ENCODE results near the gene LSAMP. TPM values are rescaled to one million over a fixed set of nuclear protein-coding genes. Genes with fewer than 3 reads are reported as not detected.

LSAMP gene
- total RNA-seq, 1 experiment from 2014 or later = not detected

- H3K4me3 ChIP-seq = no peak overlapping the region
- POLR2A ChIA-PET (ENCODE audit: unreplicated experiment) = interaction anchor here (0.6 kb wide), 1 partner anchor 15 kb away, joined by 3 read pairs; no protein-coding TSS in a partner anchor
- TF ChIP-seq EZH2 (IDR thresholded peaks at IDR 0.05; ENCODE audit: low read depth) = no peak
- no peak for TF ChIP-seq CTCF (conservative IDR thresholded peaks at IDR 0.05)
- no peaks in the 10 kb centered on the region for H3K79me2 ChIP-seq (ENCODE audit: low read depth)
- CTCF ChIA-PET = no interaction called here
- intact Hi-C loops (cut with micrococcal nuclease; ENCODE audit: unreplicated experiment) = no loop called here
- H3K4me1 ChIP-seq (replicated peaks; ENCODE audit: insufficient read depth) = no peaks in the 10 kb centered on the region
- H3K4me2 ChIP-seq = no peak overlapping the region
- no peak overlapping the region for H3K27ac ChIP-seq
- H2AFZ ChIP-seq = no peak overlapping the region
- no peaks in the 10 kb centered on the region for H3K9me2 ChIP-seq (ENCODE audit: insufficient read depth)
- H3K9me3 ChIP-seq (ENCODE audit: insufficient read depth, low read depth) = no peaks in the 10 kb centered on the region
- no peaks in the 10 kb centered on the region for H3F3A ChIP-seq (ENCODE audit: insufficient read depth, low read depth)
- DNase-seq = no peak
- H4K20me1 ChIP-seq (ENCODE audit: insufficient read depth) = no peaks in the 10 kb centered on the region; the same call in 1 of the 2 replicates
- H3K36me3 ChIP-seq (ENCODE audit: low read depth) = no peaks in the 10 kb centered on the region
- BruUV-seq (replicated peaks) = no TSS peak
- H3K27me3 ChIP-seq (ENCODE audit: insufficient read depth, low read depth) = no peaks in the 10 kb centered on the region
Measured at GRCh38 chr3:116374901-116375300, 70.4 kb downstream of the LSAMP start.

- no peaks in the 10 kb centered on the region for H3F3A ChIP-seq (ENCODE audit: insufficient read depth, low read depth)
- H3K9me3 ChIP-seq (ENCODE audit: insufficient read depth, low read depth) = no peaks in the 10 kb centered on the region
- H3K4me1 ChIP-seq (replicated peaks; ENCODE audit: insufficient read depth) = no peaks in the 10 kb centered on the region
- no TSS peak for BruUV-seq (replicated peaks)
- H4K20me1 ChIP-seq (ENCODE audit: insufficient read depth) = no peaks in the 10 kb centered on the region
- no peak overlapping the region for H3K27ac ChIP-seq
- no peaks in the 10 kb centered on the region for H3K79me2 ChIP-seq (ENCODE audit: low read depth)
- H3K36me3 ChIP-seq (ENCODE audit: low read depth) = no peaks in the 10 kb centered on the region
- DNase-seq = no peak
- no peak overlapping the region for H3K4me3 ChIP-seq
- CTCF ChIA-PET = no interaction called here
- intact Hi-C loops (cut with micrococcal nuclease; ENCODE audit: unreplicated experiment) = no loop called here
- H3K9me2 ChIP-seq (ENCODE audit: insufficient read depth) = no peaks in the 10 kb centered on the region
- POLR2A ChIA-PET (ENCODE audit: unreplicated experiment) = no interaction called here
- H2AFZ ChIP-seq = no peak overlapping the region
- H3K4me2 ChIP-seq = no peak overlapping the region
- H3K27me3 ChIP-seq (ENCODE audit: insufficient read depth, low read depth) = no peaks in the 10 kb centered on the region
- no peak for TF ChIP-seq EZH2 (IDR thresholded peaks at IDR 0.05; ENCODE audit: low read depth)
Measured at GRCh38 chr3:116367761-116368395, 77.4 kb downstream of the LSAMP start.

GRCh38 chr3:116356056-116356455, 89.2 kb downstream of the LSAMP start:
- intact Hi-C loops (cut with micrococcal nuclease; ENCODE audit: unreplicated experiment) = no loop called here
- no TSS peak for BruUV-seq (replicated peaks)

More at GRCh38 chr3:116356056-116356455, 89.2 kb downstream of the LSAMP start:
- H3K4me1 ChIP-seq (replicated peaks; ENCODE audit: insufficient read depth) = no peaks in the 10 kb centered on the region
- H3K27ac ChIP-seq = no peak overlapping the region
- no peaks in the 10 kb centered on the region for H3K9me2 ChIP-seq (ENCODE audit: insufficient read depth)
- H3K79me2 ChIP-seq (ENCODE audit: low read depth) = no peaks in the 10 kb centered on the region
- H2AFZ ChIP-seq = no peak overlapping the region
- no peaks in the 10 kb centered on the region for H3K27me3 ChIP-seq (ENCODE audit: insufficient read depth, low read depth)
- no peaks in the 10 kb centered on the region for H3K9me3 ChIP-seq (ENCODE audit: insufficient read depth, low read depth)
- no peaks in the 10 kb centered on the region for H4K20me1 ChIP-seq (ENCODE audit: insufficient read depth)
- no peak for TF ChIP-seq CTCF (conservative IDR thresholded peaks at IDR 0.05)
- no peak for TF ChIP-seq EZH2 (IDR thresholded peaks at IDR 0.05; ENCODE audit: low read depth)
- H3F3A ChIP-seq (ENCODE audit: insufficient read depth, low read depth) = no peaks in the 10 kb centered on the region
- no peaks in the 10 kb centered on the region for H3K36me3 ChIP-seq (ENCODE audit: low read depth)
- CTCF ChIA-PET = no interaction called here
- POLR2A ChIA-PET (ENCODE audit: unreplicated experiment) = no interaction called here
- no peak for DNase-seq
- no peak overlapping the region for H3K4me2 ChIP-seq
- H3K4me3 ChIP-seq = no peak overlapping the region

All from PC-9 (cell line).